22Rv1 (cell line): ENCODE results near the gene C22orf23.

ENCODE experiments used
- CTCF ChIP-seq: fragments of 450-650 bp; IDR thresholded peaks from 2 replicates; pipeline ENCODE4 v1.5.1; 2017; ENCODE audit warnings: mild to moderate bottlenecking
- ZFX ChIP-seq: fragments of 450-650 bp; IDR thresholded peaks from 2 replicates; pipeline ENCODE4 v1.6.1; 2017; ENCODE audit warnings: antibody characterized with exemption, borderline replicate concordance

- no peak for TF ChIP-seq CTCF
- TF ChIP-seq ZFX = no peak
Measured at GRCh38 chr22:37896181-37896592, 57.2 kb downstream of the C22orf23 start.
